Activated CD8-positive, alpha-beta memory T cell treated with anti-CD3 and anti-CD28 coated beads, Interleukin-2, amount 50 U/mL, for 1 hour (primary cell): ENCODE results near the gene SAYSD1.

Experiments used
- DNase-seq: peaks from one replicate; pipeline ENCODE4 v3.0.0-alpha.2; 2020; ENCODE audit errors: extremely low read depth

SAYSD1 gene

DNA sequence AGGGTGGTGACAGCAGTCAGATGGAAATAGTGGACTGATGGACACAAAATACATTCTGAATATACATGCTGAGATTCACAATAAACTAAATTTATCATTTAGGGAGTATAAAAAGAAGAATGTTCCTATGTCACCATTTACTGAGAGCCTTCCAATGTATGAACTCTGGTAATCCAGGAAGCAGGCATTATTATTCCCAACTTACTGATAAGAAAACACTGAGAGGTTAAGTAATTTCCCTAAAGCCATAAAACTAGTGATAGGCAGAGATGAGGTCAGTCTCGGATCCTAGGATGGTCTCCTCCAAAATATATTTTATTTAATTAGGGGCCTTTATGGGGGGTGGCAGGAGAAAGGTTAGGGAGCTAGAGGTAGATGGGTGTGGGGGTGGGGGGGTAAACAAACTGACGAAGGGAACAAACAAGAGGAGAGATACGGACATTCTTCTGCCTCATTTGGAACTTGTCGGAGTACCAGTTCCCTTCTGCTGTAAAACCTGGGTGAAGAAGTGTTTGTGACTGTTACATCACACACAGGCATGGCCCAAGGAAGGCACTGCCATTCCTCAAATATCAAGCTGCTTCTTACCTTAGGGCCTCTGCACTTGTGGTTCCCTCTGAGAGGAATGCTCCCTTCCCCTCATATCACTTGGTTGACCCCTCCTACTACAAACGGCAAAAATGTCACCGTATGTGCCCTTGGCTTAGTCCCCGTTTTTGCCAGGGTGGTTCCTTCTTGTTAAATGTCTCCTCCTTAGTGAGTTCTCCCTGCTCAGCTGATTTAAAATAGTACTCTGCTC, 6.7 kb downstream of the SAYSD1 start:
- DNase-seq: no peak

DNA sequence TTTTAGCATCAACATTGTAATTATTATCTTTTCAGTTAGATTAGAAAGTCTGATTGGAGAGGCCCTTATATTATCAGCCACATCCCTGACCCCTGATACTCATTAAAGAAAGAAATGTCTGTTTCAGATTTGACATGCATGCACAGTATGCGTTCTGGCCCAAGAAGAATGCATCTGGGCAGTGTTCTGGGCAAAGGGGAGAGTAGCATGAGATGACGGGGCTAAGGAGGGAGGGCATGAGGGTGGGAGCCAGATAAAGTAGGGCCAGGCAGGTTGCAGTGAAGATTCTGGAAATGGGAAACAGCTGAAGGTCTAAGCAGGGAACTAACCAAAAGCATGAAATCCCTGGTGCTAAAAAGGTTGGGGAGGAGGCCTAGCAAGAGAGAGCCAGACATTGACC, 7.3 kb downstream of the SAYSD1 start:
- DNase-seq: no peak

DNA sequence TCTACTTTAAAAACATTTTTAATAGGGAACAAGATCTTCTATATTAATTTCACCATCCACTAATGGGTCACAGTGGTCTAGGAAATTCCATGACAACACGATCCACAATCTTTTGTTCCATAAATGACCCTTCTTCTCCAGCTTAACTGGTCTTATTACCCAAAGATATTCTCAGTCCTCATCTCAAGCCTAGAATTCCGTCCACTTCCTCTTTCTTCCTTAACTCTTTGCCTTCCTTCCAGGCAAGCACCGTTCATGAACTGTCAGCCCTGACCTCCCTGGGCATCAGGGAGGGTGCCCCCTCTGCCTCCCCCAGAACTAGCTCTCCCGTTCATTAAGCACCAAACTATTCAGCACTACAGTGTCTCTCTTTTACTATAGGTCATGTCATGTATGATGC, 8.0 kb downstream of the SAYSD1 start:
- DNase-seq: no peak

DNA sequence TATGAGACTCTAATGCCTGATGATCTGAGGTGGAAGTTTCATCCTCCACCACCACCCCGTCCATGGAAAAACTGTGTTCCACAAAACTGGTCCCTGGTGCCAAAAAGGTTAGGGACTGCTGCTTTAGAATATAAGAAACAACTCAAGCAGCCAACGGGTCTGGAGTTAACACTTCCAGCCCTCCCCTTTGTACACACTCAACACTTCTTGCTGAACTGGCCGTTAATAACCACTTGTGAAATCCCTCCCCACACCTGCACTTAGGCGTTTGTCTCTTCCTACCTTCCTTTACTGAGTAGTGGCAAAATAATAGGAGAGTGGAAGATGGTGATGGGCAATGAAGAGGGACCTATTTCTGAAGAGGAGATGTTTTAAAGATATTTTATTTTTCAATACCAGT, 10.5 kb downstream of the SAYSD1 start:
- no peak for DNase-seq

DNA sequence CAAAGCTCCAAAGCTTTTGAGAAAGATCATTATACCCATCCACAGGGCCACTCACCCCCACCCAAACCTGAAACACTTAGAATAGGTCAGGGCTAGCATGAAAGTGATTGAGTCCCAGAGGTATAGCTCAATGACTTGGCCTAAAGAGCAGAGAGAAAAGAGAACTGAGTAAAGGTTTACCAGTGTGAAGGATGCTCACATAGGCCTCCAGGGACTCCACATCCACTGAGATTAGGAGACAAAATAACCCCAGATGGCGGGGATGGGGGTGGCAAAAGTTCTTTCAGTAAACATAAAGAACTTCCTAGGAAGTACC, 12.2 kb downstream of the SAYSD1 start:
- DNase-seq: no peak

DNA sequence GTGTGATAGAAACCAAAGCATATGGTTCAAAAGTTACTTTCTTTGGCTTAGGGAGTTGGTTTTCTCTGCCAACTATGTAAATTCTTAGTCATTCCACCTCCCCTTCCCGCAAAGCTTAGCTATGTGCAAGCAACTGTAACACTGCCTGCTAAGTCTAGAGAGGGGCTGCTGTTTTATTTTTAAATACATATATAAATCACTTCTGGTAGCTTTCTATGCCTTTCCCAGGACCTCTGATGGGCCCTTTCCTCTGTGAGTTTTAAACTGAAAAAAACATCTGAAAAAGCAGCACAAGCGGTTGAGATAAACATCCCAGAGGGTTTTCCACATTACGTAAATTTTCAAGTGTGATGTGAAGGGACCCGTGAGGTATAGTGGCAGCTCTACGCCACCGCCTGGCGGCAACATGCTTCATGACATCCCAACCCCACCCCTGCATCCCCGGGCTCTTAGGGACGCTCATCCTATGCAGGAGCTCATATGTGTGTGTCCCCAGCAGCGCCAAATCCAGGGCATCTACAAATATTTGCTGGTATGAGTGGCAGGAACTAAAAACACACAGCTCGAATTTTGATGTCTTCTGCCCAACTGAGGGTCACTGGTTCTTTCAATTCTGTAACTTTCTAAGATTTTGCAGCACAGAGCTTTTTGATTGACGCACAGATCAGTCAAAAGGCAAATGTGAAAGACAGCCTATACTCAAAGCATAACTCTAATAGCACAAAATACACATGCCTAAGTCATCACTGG, 12.7 kb downstream of the SAYSD1 start:
- DNase-seq: no peak

DNA sequence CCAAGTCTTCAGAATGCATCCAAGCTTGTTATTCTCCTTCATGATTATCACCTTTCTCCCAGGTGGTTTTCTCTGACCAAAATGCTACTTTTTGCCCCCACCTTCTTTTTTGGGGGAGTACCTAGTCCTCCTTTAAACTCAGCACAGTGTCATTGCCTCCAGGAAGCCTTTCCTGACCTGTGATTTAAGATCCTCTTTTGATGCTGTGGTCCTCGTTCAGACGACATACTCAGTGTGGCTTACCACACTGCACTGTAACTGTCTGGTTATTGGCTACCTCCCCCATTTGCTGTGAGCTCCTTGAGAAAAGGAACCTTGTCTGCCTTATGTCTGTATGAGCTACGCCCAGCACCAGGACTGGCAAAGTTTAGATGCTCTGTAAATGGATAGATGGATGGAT, 14.6 kb downstream of the SAYSD1 start:
- DNase-seq: no peak

DNA sequence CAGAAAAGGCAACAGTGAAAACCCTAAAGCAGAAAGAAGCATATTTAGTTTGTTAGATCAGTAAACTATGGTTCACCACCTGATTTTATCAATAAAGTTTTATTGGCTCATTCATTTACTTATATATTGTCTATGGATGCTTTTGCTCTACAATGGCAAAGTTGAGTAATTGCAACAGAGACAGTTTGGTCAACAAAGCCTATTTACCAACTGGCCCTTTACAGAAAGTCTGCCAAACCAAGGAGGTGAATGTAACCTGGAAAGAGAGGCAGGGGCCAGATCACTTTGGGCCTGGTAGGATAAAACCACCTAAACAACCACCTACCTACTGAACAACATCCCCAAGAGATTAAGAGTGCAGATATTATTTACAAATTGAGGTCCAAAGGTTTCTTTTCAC, 19.4 kb downstream of the SAYSD1 start:
- DNase-seq: no peak

DNA sequence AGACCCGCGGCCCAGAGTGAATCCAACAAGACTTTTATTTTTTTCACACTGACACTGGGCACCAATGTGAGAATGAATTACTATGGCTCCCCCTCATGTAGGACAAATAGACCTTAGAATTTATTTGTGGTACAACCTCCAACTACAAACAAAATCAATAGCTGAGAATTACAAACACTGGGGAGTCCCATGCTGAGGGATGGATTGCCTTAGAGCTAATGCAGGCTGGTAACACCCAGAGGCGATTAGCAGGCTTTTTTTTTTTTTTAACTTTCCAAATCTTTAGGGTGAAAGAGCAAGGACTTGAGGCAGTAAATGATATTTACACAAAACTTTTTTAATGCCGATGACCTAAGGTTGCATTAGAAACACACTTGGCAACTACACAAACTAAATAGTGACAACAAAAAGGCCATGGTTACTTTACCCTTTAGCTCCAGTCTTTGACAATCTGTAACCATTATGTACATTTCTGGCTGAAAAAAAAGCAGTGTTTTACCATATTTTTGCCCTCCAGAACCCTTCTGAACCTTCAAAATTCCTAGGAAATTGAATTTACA, 21.8 kb downstream of the SAYSD1 start:
- DNase-seq: no peak

DNA sequence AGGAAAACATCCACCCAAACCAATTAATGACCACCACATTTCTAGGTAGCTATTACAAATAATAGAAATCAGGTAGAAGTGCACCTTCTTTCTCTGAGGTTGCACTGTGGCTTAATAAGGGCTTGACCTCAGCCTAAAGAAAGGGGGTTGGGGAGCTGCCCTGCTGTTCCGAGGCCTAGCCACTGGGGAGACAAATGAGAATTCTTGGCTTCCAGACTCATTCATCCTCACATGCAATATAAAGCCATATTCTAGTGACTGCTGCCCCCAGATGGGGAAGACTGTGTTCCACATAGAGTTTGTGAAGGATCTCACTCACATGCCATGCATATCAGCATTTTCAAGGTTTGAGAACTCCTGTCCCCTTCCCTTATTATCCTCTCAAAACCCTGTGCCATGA, 22.9 kb downstream of the SAYSD1 start:
- no peak for DNase-seq

DNA sequence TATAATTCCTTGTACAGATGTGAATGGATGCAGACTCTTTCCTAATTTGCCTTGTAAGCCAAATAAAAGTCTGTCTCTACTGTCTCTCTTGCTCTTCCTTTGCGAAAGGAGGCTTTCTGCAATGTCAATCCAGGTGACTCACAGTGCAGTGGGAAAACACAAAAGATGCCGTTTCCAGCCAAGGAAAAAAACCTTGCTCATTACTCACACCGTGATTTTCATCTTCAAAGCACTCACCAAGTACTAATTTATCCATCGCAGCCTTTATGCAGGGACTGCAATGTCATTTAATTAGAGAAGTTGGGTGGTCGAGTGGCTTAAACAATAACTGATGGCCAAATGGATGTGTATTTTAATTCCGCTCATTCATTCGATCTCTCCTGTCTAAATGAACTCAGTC, 23.8 kb downstream of the SAYSD1 start:
- DNase-seq: no peak

DNA sequence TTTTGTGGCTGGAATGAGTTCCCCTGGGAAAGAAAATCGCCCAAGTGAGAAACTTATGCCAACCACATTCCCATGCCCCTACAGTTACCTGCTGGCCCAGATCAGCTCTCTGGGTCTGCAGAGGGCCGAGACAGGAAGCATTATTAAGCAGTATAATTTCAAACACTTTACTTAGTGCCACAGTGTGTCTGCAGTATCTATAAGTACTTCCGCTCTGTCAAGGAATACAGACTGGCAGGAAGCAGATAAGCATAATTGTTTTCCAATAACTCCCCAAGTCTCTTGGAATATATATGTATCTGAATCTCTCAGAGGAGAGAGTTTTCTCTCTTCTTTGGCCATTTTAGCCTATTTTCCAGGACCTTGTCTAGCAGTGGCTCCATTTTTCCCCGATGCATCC, 24.9 kb downstream of the SAYSD1 start:
- no peak for DNase-seq

DNA sequence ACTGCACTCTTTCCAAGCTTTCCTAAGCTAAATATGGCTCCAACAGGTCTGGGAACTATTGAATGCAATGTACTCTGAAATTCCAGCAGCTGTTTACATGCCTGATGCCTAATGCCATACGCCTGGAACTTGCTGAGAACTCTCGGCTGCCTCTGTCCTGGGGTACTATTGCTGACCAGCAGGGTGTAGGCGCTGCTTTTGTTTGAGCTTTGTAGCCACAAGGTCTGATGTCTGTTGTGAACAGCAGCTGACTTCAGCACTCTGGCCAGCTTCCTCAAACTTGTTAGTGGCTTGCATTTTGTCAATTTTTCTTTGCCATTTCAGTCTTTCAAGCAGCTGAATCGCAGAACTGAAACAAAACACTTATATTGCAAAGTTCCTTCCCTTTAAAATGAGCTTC, 26.7 kb downstream of the SAYSD1 start:
- no peak for DNase-seq

DNA sequence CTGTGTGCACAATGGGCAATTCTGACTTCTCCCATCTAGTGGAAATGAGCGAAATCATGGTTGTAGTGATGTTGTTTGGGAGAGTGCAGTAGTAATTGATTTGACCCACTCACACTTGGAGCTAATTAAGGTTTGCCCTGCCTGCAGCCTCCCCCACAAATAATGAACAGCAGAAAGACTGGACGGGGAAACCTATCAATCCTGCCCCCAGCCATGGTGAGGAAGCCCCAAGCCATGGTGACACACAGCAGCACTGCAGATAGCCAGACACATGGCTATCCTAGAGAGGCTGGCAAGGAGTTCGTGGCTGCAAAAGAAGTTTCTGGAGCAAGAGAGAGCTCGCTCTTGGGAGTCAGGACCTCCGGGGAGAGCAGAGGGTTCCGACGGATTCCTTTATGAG, 27.8 kb downstream of the SAYSD1 start:
- no peak for DNase-seq

DNA sequence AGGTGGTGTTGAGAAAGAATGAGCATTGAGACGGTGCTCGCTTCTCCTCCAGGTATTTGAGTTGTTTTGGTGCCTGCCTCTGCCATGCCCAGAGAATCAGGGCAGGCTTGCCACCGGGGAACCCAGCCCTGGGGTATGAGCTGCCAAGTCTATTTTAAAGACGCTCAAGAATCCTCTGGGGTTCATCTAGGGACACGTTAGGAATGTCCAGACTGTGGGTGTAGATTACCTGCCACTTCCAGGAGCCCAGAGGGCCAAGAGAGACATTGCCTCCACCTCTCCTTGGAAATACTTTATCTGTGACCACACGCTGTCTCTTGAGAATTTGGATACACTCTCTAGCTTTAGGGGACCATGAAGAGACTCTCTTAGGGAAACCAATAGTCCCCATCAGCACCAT, 28.3 kb downstream of the SAYSD1 start:
- DNase-seq: no peak

DNA sequence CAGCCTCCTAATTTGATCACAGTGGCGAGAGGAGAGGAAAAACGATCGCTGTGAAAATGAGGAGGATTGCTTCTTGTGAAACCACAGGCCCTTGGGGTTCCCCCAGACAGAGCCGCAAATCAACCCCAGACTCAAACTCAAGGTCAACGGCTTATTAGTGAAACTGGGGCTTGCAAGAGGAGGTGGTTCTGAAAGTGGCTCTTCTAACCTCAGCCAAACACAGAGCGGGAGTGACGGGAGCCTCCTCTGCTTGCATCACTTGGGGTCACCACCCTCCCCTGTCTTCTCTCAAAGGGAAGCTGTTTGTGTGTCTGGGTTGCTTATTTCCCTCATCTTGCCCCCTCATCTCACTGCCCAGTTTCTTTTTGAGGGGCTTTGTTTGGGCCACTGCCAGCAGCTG, 28.7 kb downstream of the SAYSD1 start:
- no peak for DNase-seq

DNA sequence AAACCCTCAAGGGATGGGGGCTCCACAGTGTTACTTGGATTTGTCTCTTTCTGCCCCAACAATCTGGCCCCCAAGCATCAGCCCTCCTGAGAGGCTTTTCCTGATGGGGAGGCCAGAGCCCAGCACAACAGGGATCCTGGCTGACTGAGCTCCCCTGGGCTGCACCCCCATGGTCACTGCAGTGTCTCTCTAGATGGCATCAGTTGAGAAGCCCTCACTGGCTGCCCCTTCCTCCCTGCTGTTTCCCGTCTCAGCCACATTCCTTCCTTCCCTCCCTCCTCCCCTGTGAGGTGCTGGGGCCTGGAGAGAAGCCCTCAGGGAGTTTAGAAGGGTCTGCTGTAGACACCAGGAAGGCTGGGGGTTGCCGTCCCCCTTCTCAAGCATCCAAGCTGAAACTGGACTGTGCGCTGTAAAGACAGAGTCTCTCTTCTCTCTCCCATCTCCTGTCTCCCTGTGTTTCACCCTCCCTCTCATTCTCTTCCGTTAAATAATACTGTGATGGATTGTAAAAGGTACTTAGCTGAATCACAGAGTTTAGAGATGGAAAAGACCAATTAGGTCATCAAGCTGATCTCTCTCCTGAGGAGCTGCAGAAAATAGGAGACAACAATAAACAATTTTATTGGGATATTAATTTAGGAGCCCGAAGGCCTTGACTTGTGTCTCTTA, 29.7 kb downstream of the SAYSD1 start:
- no peak for DNase-seq

DNA sequence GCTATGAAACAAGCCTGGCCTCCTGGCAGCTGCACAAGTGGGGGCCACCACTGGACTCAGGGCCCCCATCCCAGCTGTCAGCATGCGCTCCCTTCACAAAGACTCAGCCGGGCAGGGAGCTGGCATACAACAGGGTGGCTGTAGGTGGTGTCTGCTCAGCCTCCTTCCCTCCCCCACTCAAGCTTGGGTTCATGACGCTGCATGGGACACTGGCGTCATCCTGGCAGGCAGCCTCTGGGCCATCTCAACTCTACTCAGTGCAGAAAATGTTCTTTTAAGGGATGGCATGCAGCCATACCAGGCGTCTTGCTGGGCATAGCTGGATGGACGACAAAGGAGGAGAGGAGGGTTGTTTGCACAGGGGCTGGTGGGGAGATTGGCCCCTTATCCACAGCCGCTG, 30.5 kb downstream of the SAYSD1 start:
- no peak for DNase-seq

DNA sequence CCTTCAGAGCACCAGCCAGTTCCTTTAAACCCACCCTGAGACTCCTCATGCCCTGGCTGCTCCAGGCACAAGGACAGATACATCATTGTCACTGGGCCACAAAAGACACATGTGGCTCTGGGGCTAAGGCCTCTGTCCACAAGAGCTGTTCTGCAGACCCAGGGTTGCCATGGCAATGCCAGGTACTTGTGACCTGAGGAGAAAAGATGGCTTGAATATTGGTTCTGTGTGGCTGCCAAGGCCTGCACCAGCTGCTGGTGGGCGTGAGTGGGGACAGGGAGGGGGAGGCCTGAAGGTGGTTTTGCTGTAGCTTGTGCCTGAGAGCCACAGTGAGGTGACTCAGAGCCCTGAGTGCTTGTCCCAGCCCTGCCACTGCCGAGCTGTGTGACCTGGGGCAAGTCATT, 31.8 kb downstream of the SAYSD1 start:
- no peak for DNase-seq

DNA sequence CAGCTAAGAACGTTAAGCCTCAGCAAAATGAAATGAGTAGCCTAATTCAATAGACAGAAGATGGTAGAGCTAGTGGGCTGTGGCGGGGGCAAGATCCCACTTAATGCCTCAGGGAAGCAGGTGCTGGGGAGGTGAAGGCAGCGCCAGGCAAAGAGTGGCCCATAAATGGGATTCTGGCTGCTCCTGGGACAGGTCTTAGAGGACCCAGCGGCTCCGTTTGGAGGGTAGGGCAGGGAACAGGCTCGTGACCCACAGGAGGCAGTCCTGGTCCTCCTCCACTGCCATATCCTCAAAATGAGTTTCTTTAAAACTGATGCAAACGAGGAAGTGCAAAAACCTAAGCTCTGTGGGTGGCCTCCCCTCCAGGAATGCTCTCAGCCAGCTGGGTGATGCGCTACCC, 32.7 kb downstream of the SAYSD1 start:
- no peak for DNase-seq

DNA sequence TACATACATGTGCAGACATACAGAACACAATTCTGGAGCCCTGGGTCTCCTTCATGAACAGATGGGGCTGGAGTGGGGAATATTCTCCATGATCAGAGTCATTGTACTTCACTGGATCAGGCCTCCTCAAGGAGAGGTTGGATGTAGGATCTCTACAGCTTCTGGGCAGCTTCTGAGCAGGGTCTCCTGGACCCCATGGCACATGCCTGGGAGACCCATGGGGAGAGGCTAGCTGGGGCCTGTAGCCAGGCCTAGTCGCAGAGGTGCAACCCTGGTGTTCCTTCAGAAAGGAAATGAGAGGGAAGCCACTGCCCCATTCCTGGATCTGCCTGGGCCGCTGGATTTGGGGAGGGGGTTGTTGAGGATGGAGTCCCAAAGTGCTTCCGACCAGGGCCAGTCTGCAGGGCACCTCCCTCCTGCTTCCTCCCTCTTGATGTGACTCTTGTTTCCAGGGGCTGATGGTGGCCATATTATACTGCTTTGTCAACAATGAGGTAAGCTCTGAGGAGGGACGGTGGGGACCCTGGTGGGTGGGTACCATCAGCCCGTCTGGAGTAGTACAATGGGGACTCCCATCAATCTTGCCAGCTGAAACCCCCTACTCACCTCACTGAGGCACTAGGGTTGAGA, 34.6 kb downstream of the SAYSD1 start:
- DNase-seq: no peak
